Activated CD4-positive, alpha-beta T cell treated with anti-CD3 and anti-CD28 coated beads, Interleukin-2, Interleukin-6, amounts not matched to agents 100 ng/mL and 50 ng/mL, durations not matched to agents 16 hours and 8 hours (primary cell): Measurements from ENCODE around the gene DNAH17.

Experiments
- DNase-seq: peaks from one replicate; pipeline ENCODE4 v3.0.0-alpha.2; 2020

The DNAH17 gene, protein sequence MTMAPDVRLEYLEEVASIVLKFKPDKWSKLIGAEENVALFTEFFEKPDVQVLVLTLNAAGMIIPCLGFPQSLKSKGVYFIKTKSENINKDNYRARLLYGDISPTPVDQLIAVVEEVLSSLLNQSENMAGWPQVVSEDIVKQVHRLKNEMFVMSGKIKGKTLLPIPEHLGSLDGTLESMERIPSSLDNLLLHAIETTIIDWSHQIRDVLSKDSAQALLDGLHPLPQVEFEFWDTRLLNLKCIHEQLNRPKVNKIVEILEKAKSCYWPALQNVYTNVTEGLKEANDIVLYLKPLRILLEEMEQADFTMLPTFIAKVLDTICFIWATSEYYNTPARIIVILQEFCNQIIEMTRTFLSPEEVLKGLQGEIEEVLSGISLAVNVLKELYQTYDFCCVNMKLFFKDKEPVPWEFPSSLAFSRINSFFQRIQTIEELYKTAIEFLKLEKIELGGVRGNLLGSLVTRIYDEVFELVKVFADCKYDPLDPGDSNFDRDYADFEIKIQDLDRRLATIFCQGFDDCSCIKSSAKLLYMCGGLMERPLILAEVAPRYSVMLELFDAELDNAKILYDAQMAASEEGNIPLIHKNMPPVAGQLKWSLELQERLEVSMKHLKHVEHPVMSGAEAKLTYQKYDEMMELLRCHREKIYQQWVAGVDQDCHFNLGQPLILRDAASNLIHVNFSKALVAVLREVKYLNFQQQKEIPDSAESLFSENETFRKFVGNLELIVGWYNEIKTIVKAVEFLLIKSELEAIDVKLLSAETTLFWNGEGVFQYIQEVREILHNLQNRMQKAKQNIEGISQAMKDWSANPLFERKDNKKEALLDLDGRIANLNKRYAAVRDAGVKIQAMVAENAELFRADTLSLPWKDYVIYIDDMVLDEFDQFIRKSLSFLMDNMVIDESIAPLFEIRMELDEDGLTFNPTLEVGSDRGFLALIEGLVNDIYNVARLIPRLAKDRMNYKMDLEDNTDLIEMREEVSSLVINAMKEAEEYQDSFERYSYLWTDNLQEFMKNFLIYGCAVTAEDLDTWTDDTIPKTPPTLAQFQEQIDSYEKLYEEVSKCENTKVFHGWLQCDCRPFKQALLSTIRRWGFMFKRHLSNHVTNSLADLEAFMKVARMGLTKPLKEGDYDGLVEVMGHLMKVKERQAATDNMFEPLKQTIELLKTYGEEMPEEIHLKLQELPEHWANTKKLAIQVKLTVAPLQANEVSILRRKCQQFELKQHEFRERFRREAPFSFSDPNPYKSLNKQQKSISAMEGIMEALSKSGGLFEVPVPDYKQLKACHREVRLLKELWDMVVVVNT (N-terminal part only)

GRCh38 chr17:78577296-78577695, at the start of gene DNAH17:
DNAH17 (minus strand) TSS chr17:78577396; CDS start chr17:78575057, 2,339 bp downstream.
- no peak for DNase-seq

DNA sequence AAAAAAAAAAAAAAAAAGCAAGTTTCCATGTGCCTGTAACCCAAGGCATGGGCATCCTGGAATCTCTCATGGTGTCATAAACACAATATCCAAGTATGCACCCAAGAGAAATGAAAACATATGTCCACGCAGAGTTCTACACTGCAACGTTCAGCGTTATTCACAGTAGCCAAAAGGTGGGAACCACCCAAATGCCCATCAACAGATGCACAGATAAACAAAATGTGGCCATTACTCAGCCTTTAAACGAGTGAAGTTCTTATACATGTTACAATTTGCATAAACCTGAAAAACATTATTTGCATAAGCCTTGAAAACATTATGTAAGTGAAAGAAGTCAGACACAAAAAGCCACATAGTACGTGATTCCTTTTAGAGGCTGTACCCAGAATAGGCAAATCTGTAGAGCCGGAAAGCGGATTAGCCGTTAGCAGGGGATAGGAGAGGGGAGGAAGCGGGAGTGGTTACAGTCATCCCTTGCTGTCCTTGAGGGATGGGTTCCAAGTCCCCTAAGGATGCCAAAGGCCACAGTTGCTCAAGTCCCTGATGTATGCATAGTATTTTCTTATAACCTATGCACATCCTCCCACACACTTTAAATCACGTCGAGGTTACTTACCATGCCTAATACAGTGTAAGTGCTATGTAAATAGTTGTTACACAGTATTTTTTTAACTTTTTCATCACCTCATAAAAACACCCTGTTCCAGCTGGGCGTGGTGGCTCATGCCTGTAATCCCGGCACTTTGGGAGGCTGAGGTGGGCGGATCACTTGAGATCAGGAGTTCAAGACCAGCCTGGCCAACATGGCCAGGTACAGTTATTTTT, 47.3 kb upstream of the DNAH17 start:
- no peak for DNase-seq

DNA sequence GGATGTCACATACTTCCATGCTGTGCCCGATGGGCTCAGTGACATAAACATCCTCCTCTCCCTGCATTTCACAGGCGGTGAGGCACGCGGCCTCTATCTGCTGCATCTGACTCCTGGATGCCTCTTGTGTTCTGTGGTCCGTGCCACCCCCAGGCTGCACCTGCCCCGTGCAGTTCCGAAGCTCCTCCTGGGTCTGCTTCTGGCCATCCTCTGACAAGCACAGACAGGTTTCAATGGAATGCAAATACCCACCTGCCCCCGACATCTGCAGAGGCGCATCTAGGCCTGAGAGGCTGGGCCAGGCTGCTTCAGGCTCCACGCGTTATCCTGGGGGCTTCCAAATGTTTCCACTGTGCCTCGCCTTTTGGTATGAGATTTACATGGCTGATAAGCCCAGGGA, 46.3 kb upstream of the DNAH17 start:
- DNase-seq, result no peak

- DNase-seq, result no peak
Observed at GRCh38 chr17:78622491-78623265, 45.5 kb upstream of the DNAH17 start.

- DNase-seq, result no peak
Observed at GRCh38 chr17:78621720-78622490, 44.7 kb upstream of the DNAH17 start.

GRCh38 chr17:78620099-78620498, 42.9 kb upstream of the DNAH17 start:
- DNase-seq, result no peak

DNA sequence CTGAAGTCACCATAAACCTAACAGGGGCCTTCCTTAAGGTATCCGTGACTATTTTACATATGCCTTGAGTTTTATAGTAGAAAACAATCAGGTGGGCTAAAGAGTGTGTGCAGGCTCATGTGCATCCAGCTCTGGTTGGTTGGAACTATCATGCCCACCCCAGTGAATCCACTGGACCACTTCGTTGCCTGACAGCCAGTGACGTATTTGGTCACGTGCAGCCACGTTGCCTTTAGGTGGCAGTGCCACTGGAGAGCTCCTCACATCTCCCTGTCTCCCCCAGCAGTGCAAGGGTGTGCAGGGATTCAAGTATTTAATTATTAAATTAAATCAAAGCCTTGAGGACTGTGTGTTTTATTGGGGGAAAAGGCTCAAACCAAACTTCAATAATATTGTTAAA, 42.1 kb upstream of the DNAH17 start:
- DNase-seq, result no peak

GRCh38 chr17:78618264-78619066, 41.3 kb upstream of the DNAH17 start:
- DNase-seq, result no peak

DNA sequence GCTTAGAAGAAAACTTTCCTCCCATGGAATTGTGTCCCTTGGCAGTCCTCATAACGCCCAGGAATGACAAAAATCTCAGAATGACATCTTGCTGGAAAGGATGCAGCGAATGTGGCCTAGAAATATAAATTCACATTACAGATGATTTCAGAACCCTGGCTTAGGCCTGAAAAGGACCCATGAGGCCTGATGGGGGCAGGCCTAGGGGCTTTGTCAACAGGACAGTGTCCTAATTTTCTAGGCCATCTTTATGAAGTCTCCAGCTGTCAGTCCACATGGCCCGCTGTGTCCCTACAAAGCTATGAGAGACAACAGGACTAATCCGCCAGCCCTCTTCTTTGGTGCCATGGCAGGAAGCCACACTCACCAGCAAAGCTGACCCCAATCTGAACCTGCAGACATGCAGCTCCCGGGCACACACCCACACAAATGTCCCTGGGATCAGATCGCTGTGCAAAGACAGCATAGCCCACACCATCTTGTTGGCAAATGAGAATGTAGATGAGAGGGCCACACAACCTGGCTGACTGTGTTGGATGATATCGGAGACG, 40.4 kb upstream of the DNAH17 start:
- no peak for DNase-seq

- DNase-seq, result no peak
Observed at GRCh38 chr17:78616946-78617345, 39.8 kb upstream of the DNAH17 start.

GRCh38 chr17:78615631-78616030, 38.4 kb upstream of the DNAH17 start:
- DNase-seq, result no peak

- no peak for DNase-seq
Observed at GRCh38 chr17:78613416-78613815, 36.2 kb upstream of the DNAH17 start.

- DNase-seq, result no peak
Observed at GRCh38 chr17:78611607-78612006, 34.4 kb upstream of the DNAH17 start.

GRCh38 chr17:78610951-78611511, 33.8 kb upstream of the DNAH17 start:
- DNase-seq, result no peak

DNA sequence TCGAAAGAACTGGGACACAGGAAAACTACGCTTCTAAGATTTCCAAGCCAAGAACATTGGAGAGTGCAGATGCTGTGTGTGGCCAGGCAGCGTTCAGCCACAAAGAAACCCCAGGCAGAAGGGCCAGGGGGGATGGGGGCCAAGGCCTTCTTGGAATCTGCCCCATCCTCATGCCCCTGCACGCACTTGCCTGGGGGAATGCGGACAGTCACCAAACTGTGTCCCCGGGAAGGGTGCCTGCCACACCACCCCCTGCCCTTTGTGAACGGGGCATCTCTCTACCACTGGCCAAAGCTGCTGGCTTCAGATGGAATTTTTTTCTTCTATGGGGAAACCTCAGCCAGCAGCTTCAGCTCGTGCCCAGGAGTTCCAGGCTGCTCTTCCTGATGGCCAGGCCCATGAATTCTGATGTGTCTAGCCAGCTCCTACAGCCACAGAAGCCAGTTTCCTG, 32.0 kb upstream of the DNAH17 start:
- no peak for DNase-seq

DNA sequence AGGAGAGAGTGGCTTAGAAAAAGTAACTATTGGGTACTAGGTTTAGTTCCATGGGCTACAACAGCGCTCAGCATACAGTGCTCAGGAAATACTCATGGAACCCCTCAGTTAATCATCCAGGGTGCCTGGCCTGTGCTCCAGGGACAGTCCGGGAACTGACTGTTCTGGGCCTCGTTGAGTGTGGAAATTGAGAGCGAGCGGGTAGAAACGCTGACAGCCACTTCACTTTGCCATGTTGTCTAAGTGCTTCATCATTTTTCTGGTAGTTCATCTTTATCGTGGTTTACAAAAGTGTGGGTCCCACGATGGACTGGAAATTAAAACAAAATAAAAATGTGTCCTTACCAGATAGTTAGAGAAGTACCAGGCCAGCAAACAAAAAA, 31.6 kb upstream of the DNAH17 start:
- DNase-seq, result no peak

DNA sequence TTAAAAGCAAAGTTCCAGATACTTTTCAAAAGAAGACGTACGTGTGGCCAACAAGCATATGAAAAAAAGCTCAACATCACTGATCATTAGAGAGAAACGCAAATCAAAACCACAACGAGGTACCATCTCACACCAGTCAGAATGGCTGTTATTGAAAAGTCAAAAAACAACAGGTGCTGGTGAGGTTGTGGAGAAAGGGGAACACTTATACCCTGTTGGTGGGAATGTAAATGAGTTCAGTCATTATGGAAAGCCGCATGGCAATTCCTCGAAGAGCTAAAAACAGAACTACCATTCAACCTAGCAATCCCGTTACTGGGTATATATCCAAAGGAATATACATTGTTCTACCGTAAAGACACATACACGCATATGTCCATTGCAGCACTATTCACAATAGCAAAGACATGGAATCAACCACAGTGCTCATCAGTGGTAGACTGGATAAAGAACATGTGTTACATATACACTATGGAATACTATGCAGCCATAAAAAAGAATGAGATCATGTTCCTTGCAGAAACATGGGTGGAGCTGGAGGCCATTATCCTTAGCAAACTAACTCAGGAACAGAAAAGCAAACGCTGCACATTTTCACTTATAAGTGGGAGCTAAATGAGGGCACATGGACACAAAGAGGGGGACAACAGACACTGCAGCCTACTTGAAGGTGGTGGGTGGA, 31.1 kb upstream of the DNAH17 start:
- DNase-seq, result no peak

DNA sequence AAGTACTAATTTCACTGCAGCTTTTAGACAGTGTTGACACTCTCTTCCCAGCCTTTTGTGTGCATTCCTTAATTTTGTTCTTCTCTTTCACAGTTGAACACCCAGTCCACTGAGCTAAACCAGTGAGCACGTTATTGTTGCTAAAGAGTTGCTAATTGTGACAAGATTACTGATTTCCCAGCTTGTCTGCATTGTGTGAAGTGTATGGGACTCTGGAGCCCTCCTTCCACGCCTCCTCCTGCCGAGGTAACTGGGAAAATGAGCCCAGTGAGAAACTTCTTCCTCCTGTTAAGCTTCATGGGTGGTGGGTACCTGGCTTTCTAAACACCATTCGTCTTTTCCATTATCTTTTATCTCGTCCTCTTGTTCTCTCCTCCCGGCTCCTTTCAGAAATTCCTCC, 29.8 kb upstream of the DNAH17 start:
- no peak for DNase-seq
